ENCODE data around the gene RBMS3.
A peak's percentile ranks its signal among the peaks of the same experiment; 100 is the strongest.

RBMS3 gene

GRCh38 chr3:29583861-29584260 lies 303.0 kb downstream of the RBMS3 start:
- DNase-seq (ENCODE audit: low read depth) = no peak
- H3K4me3 ChIP-seq (ENCODE audit: low read depth, low read length) = no peak overlapping the region
- TF ChIP-seq, protein P1, sequence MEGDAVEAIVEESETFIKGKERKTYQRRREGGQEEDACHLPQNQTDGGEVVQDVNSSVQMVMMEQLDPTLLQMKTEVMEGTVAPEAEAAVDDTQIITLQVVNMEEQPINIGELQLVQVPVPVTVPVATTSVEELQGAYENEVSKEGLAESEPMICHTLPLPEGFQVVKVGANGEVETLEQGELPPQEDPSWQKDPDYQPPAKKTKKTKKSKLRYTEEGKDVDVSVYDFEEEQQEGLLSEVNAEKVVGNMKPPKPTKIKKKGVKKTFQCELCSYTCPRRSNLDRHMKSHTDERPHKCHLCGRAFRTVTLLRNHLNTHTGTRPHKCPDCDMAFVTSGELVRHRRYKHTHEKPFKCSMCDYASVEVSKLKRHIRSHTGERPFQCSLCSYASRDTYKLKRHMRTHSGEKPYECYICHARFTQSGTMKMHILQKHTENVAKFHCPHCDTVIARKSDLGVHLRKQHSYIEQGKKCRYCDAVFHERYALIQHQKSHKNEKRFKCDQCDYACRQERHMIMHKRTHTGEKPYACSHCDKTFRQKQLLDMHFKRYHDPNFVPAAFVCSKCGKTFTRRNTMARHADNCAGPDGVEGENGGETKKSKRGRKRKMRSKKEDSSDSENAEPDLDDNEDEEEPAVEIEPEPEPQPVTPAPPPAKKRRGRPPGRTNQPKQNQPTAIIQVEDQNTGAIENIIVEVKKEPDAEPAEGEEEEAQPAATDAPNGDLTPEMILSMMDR (IDR thresholded peaks at IDR 0.05; ENCODE audit: control insufficient read depth, extremely low read depth, insufficient read depth) = no peak

- peak; percentile 56 for DNase-seq (ENCODE audit: low read depth)
- TF ChIP-seq, protein P1 (IDR thresholded peaks at IDR 0.05; ENCODE audit: control insufficient read depth, extremely low read depth, insufficient read depth) = no peak
- H3K4me3 ChIP-seq (ENCODE audit: low read depth, low read length) = no peak overlapping the region
Measured at GRCh38 chr3:29585368-29585767, 304.5 kb downstream of the RBMS3 start.

GRCh38 chr3:29587340-29587739 lies 306.5 kb downstream of the RBMS3 start:
- no peak for DNase-seq (ENCODE audit: low read depth)
- H3K4me3 ChIP-seq (ENCODE audit: low read depth, low read length) = no peak overlapping the region
- TF ChIP-seq, protein P1 (IDR thresholded peaks at IDR 0.05; ENCODE audit: control insufficient read depth, extremely low read depth, insufficient read depth) = no peak

DNA sequence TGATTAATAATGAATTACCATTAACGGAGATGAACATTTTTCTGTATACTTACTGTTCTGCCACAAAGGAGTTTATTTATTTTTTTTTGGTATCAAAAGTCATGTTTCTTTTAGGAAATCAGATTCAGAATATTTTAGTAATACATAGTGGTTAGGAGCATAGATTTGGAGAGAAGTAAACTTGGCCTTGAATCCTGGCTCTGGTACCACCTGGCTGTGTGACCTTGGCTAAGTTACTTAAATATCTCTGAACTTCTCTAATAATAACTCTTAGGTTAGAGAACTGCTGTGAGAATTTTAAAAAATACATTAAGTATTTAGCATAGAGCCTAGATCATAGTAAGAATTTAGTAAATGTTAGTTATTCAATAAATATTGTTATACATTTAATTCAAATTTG lies 309.1 kb downstream of the RBMS3 start:
- TF ChIP-seq, protein P1 (IDR thresholded peaks at IDR 0.05; ENCODE audit: control insufficient read depth, extremely low read depth, insufficient read depth) = no peak
- no peak overlapping the region for H3K4me3 ChIP-seq (ENCODE audit: low read depth, low read length)
- no peak for DNase-seq (ENCODE audit: low read depth)

DNA sequence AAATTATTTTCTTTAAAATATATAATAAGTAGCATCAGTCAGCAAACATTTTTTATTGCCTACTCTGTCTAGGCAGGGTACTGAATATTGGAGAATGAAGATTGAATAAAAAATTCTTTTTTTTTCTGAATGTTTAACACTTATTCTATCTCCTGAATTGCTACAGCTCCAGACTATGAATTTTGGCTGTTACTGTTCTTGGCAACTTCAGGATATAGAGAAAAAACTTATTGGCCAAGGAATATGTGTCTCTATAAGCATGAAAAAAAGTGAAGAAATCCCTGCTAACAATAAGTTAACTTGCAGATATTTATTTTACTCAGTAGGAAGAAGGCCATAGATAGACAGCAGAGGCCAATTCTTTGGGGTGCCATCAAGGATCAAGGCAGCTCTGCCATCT lies 309.6 kb downstream of the RBMS3 start:
- TF ChIP-seq, protein P1 (IDR thresholded peaks at IDR 0.05; ENCODE audit: control insufficient read depth, extremely low read depth, insufficient read depth) = no peak
- DNase-seq (ENCODE audit: low read depth) = no peak
- H3K4me3 ChIP-seq (ENCODE audit: low read depth, low read length) = no peak overlapping the region

DNA sequence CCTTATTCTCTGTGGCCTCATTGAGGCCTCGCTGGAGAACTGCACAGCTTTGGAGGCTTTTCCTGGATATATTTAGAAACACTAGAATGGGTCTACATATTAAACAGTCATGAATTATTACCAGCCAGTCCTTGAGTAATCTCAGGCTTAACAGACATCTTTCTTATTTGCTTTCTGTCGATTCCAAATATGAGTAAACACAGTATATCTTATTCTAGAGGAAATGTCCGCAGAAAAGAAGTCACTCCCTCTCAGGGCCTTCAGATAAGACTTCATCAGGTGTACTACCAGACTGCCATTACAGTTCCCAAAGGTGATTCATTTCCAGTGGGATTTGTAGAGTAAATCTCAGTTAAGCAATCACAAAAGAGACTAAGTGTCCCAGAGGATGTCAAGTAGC lies 310.7 kb downstream of the RBMS3 start:
- H3K4me3 ChIP-seq (ENCODE audit: low read depth, low read length) = no peak overlapping the region
- no peak for DNase-seq (ENCODE audit: low read depth)
- TF ChIP-seq, protein P1 (IDR thresholded peaks at IDR 0.05; ENCODE audit: control insufficient read depth, extremely low read depth, insufficient read depth) = no peak

- TF ChIP-seq, protein P1 (IDR thresholded peaks at IDR 0.05; ENCODE audit: control insufficient read depth, extremely low read depth, insufficient read depth) = no peak
- no peak overlapping the region for H3K4me3 ChIP-seq (ENCODE audit: low read depth, low read length)
- DNase-seq (ENCODE audit: low read depth) = no peak
Measured at GRCh38 chr3:29593802-29594201, 312.9 kb downstream of the RBMS3 start.

Measured in LNCaP clone FGC (cell line).